GM18873 (cell line): Measurements from ENCODE around the gene LIN54.

Experiments used
- ATAC-seq: cut with Tn5 transposase; IDR thresholded peaks from one replicate; pipeline ENCODE4 v1.9.1; 2021; ENCODE audit warnings: mild to moderate bottlenecking, moderate library complexity, moderate number of reproducible peaks; ENCODE audit not compliant: unreplicated experiment, low FRiP score

LIN54 gene

GRCh38 chr4:82898322-82899243 is 112.0 kb downstream of the LIN54 start:
- no peak for ATAC-seq

- ATAC-seq = no peak
Measured at GRCh38 chr4:82896755-82897154, 113.9 kb downstream of the LIN54 start.

- ATAC-seq = no peak
Measured at GRCh38 chr4:82893942-82894341, 116.7 kb downstream of the LIN54 start.

- ATAC-seq = no peak
Measured at GRCh38 chr4:82892467-82892802, 118.2 kb downstream of the LIN54 start.

- ATAC-seq = peak; percentile 4
Measured at GRCh38 chr4:82891707-82892466, 118.7 kb downstream of the LIN54 start.

- peak; percentile 83 for ATAC-seq
Measured at GRCh38 chr4:82890901-82891706, 119.5 kb downstream of the LIN54 start, which contains the start of gene SEC31A. TSS of gene SEC31A (minus strand) at chr4:82891153. CDS start at chr4:82881936, 9,217 bp downstream.

- ATAC-seq = no peak
Measured at GRCh38 chr4:82890528-82890900, 120.1 kb downstream of the LIN54 start.

- ATAC-seq = no peak
Measured at GRCh38 chr4:82889287-82889686, 121.3 kb downstream of the LIN54 start.

GRCh38 chr4:82886147-82886942 is 124.3 kb downstream of the LIN54 start:
- ATAC-seq = no peak

GRCh38 chr4:82885410-82885809 is 125.2 kb downstream of the LIN54 start:
- no peak for ATAC-seq
